Adrenal gland (tissue), 12 donors: ENCODE measurements around the gene CDH18. TPM values are rescaled to one million over a fixed set of nuclear protein-coding genes. Genes with fewer than 3 reads are reported as not detected.
A peak's percentile ranks its signal among the peaks of the same experiment; 100 is the strongest.

Experiments
- DNase-seq, 7 donors: peaks; one replicate each; pipeline ENCODE4 v3.0.0-alpha.2; 2019 to 2020
- H3K27ac ChIP-seq, 5 donors: fragments of 200-600 bp; sonication (generic) in 4 of 5; 1 replicate in 3 of 5; 2 replicates in 2 of 5; pipeline versions ENCODE4 v1.5.1 to v1.8.0; 2016 to 2020; ENCODE audit warnings: mild to moderate bottlenecking in 1 of 5
- H3K27me3 ChIP-seq: fragments of 200-600 bp; 2 replicates; pipeline ENCODE4 v1.8.0; 2021
- H3K36me3 ChIP-seq, 2 donors: fragments of 200-600 bp; replicated peaks in 1 of 2; 1 replicate in 1 of 2; 2 replicates in 1 of 2; pipeline versions ENCODE4 v1.5.1 to v1.8.0; 2018 to 2022
- H3K4me1 ChIP-seq, 2 donors: fragments of 200-600 bp; replicated peaks in 1 of 2; 1 replicate in 1 of 2; 2 replicates in 1 of 2; pipeline versions ENCODE4 v1.5.1 to v1.8.0; 2018 to 2021
- H3K4me3 ChIP-seq, 4 donors: fragments of 200-600 bp; sonication (generic) in 3 of 4; one replicate each; pipeline ENCODE4 v1.5.1; 2016 to 2018
- H3K9me3 ChIP-seq, 3 donors: fragments of 200-600 bp; sonication (generic) in 1 of 3; replicated peaks in 1 of 3; 1 replicate in 2 of 3; 2 replicates in 1 of 3; pipeline versions ENCODE4 v1.5.1 to v1.8.0; 2016 to 2021
- POLR2A ChIP-seq, 2 donors: fragments of 450-650 bp; IDR thresholded peaks; one replicate each; pipeline ENCODE4 v1.6.1; 2017; ENCODE audit warnings: antibody characterized with exemption in 2 of 2, mild to moderate bottlenecking in 2 of 2, moderate library complexity in 1 of 2
- WGBS, 4 donors: extraction: QIAGEN DNeasy Blood & Tissue Kit in 2 of 4; methylation state at CpG; one replicate each; pipeline versions ENCODE4 v1.1.5 to v1.1.7; 2013 to 2017; 5-methylcytosine and 5-hydroxymethylcytosine counted together
- intact Hi-C, 2 donors: fragments of 100-400 bp; cut with DNase I; formaldehyde crosslinking; loops; one replicate each; pipeline versions ENCODE4 v1.14.1 to v1.15.0; 2022 to 2023
- polyA plus RNA-seq, 3 donors: library from polyadenylated mRNA; stranded (reverse); fragments of 200-250 nt in 2 of 3; fragments of 350-450 nt in 1 of 3; fragmentation: Illumina TruSeq in 1 of 3; extraction: RNeasy Lipid Tissue Mini Kit (QIAGEN cat#74804) in 1 of 3; gene quantifications; one replicate each; pipeline ENCODE4 v1.2.3, GENCODE V29; 2013 to 2014
- total RNA-seq, 9 donors: library from RNA; depleted of rRNA in 4 of 9; stranded (reverse); fragments of >200 nt in 4 of 9; fragments of 120-200 nt in 1 of 9; fragmentation: NEBNext Ultra II Directional in 1 of 9; extraction: Animal tissue kit (Norgen Biotek cat#: 25700) in 1 of 9; gene quantifications; one replicate each; pipeline versions ENCODE4 v1.1.0 to v1.2.4, GENCODE V29; 2013 to 2023
- TF ChIP-seq, protein P1 (sequence below), 6 experiments: fragments of 450-650 bp in 4 of 6; fragments of 200-600 bp in 2 of 6; sonication (generic) in 1 of 6; IDR thresholded peaks; 1 replicate in 5 of 6; 2 replicates in 1 of 6; pipeline versions ENCODE4 v1.5.1 to v1.8.0; 2016 to 2021; ENCODE audit warnings: antibody characterized with exemption in 6 of 6, mild to moderate bottlenecking in 2 of 6, moderate library complexity in 1 of 6
- donor health status: healthy with polysubstance abuse.
- donor health status: Bipolar disorder and iron deficiency.
- donor health status: DM: yes; HTN: yes; CAD: no.
- donor health status: DM: no; HTN: no; CAD: no.
- donor health status: DM: no; HTN: no; CAD: no.
- donor health status: DM: yes; HTN: yes; CAD: no.

Gene CDH18
- total and polyA plus RNA-seq, 12 donors, result 0.23 to 9.0 (median 3.9) TPM; not detected in 4

DNA sequence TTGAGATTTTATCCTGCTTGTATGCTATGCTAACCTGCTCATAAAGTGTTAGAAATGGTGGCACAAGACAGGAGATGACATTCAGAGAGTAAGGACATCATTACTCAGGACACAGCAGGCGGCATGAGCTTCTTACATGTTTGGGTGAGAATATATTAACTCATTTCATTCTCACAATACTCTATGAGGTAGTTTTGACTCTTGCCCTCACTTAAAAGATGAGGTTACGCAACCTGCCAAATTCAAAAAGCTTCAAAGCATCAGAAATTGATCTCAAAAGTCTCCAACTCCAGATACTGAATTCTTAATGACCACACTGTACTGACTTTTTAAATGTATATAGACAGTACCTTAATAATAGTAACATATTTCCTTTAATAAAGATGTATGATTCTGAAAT lies 60.8 kb downstream of the CDH18 start:
- intact Hi-C loops, result no loop called here
- H3K27me3 ChIP-seq, result no peaks in the 10 kb centered on the region

DNA sequence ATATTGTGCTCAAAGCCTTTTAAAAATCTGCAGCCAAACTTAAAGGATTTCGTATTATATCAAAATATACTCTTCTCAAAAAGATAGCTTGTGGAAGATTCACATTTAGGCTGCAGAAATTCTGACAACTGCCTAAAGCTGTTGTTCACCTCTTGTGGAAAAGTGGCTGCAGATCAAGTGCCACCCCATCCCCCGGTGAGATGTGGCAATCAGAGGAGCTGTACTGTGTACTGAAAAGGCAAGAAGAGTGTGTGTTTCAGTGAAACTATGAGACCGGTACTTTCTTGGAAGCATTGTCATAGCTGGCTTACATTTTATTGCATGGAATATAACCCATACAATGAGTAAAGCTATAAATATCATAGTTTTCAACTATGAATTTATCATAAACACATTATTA lies 64.3 kb downstream of the CDH18 start:
- TF ChIP-seq POLR2A (IDR thresholded peaks at IDR 0.05), result no peak
- TF ChIP-seq, protein P1, sequence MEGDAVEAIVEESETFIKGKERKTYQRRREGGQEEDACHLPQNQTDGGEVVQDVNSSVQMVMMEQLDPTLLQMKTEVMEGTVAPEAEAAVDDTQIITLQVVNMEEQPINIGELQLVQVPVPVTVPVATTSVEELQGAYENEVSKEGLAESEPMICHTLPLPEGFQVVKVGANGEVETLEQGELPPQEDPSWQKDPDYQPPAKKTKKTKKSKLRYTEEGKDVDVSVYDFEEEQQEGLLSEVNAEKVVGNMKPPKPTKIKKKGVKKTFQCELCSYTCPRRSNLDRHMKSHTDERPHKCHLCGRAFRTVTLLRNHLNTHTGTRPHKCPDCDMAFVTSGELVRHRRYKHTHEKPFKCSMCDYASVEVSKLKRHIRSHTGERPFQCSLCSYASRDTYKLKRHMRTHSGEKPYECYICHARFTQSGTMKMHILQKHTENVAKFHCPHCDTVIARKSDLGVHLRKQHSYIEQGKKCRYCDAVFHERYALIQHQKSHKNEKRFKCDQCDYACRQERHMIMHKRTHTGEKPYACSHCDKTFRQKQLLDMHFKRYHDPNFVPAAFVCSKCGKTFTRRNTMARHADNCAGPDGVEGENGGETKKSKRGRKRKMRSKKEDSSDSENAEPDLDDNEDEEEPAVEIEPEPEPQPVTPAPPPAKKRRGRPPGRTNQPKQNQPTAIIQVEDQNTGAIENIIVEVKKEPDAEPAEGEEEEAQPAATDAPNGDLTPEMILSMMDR (IDR thresholded peaks at IDR 0.05), result no peak
- WGBS, 4 donors, result 81 to 87% (median 86%) methylated on average over 3 of the region's 3 CpGs
- no peak overlapping the region for H3K27ac ChIP-seq
- no peaks in the 10 kb centered on the region for H3K36me3 ChIP-seq
- no peak overlapping the region for H3K4me3 ChIP-seq
- intact Hi-C loops, result no loop called here
- peak in 2 of 7 donors; percentile 15 to 18 for DNase-seq
- H3K9me3 ChIP-seq, result no peaks in the 10 kb centered on the region
- no peaks in the 10 kb centered on the region for H3K27me3 ChIP-seq
- H3K4me1 ChIP-seq, result peaks cover 0 to 3% of the 10 kb centered on the region in 2 donors

More for the DNA sequence above, 60.8 kb downstream of the CDH18 start:
- Histone ChIP-seq H3K36me3 (no peaks in the 10 kb centered on the region), H3K27ac (no peak overlapping the region), H3K4me1 (peaks cover 0 to 11% of the 10 kb centered on the region in 2 donors), H3K9me3 (no peaks in the 10 kb centered on the region), H3K4me3 (no peak overlapping the region)
- DNase-seq, result no peak
- WGBS, 4 donors, result 46 to 67% (median 48%) methylated on average over 2 of the region's 2 CpGs
- TF ChIP-seq POLR2A (IDR thresholded peaks at IDR 0.05), result no peak
- TF ChIP-seq, protein P1 (IDR thresholded peaks at IDR 0.05), result no peak

DNA sequence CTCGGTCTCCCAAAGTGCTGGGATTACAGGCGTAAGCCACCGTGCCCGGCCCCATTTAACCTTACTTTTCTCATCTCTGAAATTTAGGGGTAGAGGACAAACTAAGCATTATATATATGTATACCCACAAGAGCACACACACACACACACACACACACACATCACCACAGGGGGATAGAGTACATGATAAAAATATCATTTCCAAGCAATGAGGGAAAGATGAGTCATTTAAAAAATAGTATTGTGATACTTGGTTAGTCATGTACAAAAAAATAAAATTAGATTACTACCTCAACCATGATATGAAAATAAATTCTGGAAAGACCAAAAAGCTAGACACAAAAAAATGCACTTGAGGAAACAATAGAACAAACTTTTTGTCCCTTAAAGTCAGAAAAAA lies 67.2 kb downstream of the CDH18 start:
- no peaks in the 10 kb centered on the region for H3K36me3 ChIP-seq
- H3K4me1 ChIP-seq, result no peaks in the 10 kb centered on the region
- no peaks in the 10 kb centered on the region for H3K27me3 ChIP-seq
- H3K4me3 ChIP-seq, result no peak overlapping the region
- H3K27ac ChIP-seq, result no peak overlapping the region
- TF ChIP-seq, protein P1 (IDR thresholded peaks at IDR 0.05), result no peak
- TF ChIP-seq POLR2A (IDR thresholded peaks at IDR 0.05), result no peak
- intact Hi-C loops, result no loop called here
- DNase-seq, result no peak
- H3K9me3 ChIP-seq, result no peaks in the 10 kb centered on the region
- WGBS, 4 donors, result 88 to 98% (median 94%) methylated on average over 4 of the region's 4 CpGs

DNA sequence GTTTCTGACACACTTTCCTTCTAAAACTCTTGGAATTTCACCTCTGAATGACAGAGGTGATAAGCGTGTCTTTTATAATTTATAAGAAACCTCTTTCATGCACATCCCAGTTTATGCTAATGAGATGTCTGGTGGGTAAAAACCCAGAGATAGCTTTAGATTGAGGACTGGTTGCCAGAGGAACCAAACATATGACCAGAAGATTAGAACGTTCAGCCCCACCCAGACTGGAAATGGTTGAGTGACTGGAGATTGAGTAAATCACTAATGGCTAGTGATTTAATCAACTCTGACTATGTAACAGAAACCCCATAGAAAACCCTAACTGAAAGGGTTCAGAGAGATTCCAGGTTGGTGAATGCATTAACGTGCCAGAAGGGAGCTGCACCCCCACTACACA lies 69.2 kb downstream of the CDH18 start:
- H3K27ac ChIP-seq, result no peak overlapping the region
- no peaks in the 10 kb centered on the region for H3K36me3 ChIP-seq
- intact Hi-C loops, result no loop called here
- no peaks in the 10 kb centered on the region for H3K27me3 ChIP-seq
- no peaks in the 10 kb centered on the region for H3K9me3 ChIP-seq
- H3K4me3 ChIP-seq, result no peak overlapping the region
- DNase-seq, result no peak
- no peaks in the 10 kb centered on the region for H3K4me1 ChIP-seq
- 64 to 80% (median 73%) methylated on average over 3 of the region's 3 CpGs for WGBS, 4 donors
- TF ChIP-seq POLR2A (IDR thresholded peaks at IDR 0.05), result no peak
- TF ChIP-seq, protein P1 (IDR thresholded peaks at IDR 0.05), result no peak
